DND-41 (cell line): ENCODE data around the gene COG3.

Source experiments
- ATAC-seq: fragments of 200-7000 bp; cut with Tn5 transposase; 3 replicates; pipeline ENCODE4 v1.9.1; 2021; ENCODE audit warnings: low read depth; ENCODE audit not compliant: insufficient read depth
- DNase-seq: peaks from one replicate; pipeline ENCODE4 v3.0.0-alpha.2; 2020
- H2AFZ ChIP-seq: 2 replicates; pipeline ENCODE4 v1.6.0; 2012; ENCODE audit warnings: low read depth, low read length
- H3K27ac ChIP-seq: 2 replicates; pipeline ENCODE4 v1.5.1; 2012; ENCODE audit warnings: low read length, inconsistent platforms
- H3K27me3 ChIP-seq: fragments of 200-600 bp; sonication (generic); 2 replicates; pipeline ENCODE4 v1.6.0; 2012; ENCODE audit warnings: low read length, mild to moderate bottlenecking, inconsistent platforms; ENCODE audit not compliant: insufficient read depth, poor library complexity
- H3K36me3 ChIP-seq: 2 replicates; pipeline ENCODE4 v1.5.1; 2012; ENCODE audit warnings: low read length, inconsistent platforms; ENCODE audit not compliant: insufficient read depth
- H3K4me1 ChIP-seq: 2 replicates; pipeline ENCODE4 v1.5.1; 2012; ENCODE audit warnings: mild to moderate bottlenecking, low read length; ENCODE audit not compliant: insufficient read depth
- H3K4me2 ChIP-seq: 2 replicates; pipeline ENCODE4 v1.6.0; 2012; ENCODE audit warnings: mild to moderate bottlenecking, moderate library complexity, low read length, inconsistent platforms; ENCODE audit not compliant: insufficient read depth
- H3K4me3 ChIP-seq, 2 experiments: fragments of 200-600 bp in 1 of 2; shearing (Covaris generic) in 1 of 2; 2 replicates each; pipeline ENCODE4 v1.5.1; 2012 to 2016; ENCODE audit warnings: inconsistent platforms in 2 of 2, low read length in 2 of 2, mild to moderate bottlenecking in 2 of 2, low read depth in 1 of 2, moderate library complexity in 1 of 2
- H3K79me2 ChIP-seq: 2 replicates; pipeline ENCODE4 v1.6.0; 2012; ENCODE audit warnings: low read length, inconsistent platforms; ENCODE audit not compliant: insufficient read depth
- H3K9ac ChIP-seq: 2 replicates; pipeline ENCODE4 v1.6.0; 2012; ENCODE audit warnings: low read depth, mild to moderate bottlenecking, inconsistent platforms, low read length, moderate library complexity
- H3K9me3 ChIP-seq: 2 replicates; pipeline ENCODE4 v1.5.1; 2012; ENCODE audit warnings: low read length, moderate library complexity, mild to moderate bottlenecking, inconsistent platforms; ENCODE audit not compliant: insufficient read depth, severe bottlenecking
- H4K20me1 ChIP-seq: 2 replicates; pipeline ENCODE4 v1.6.0; 2012; ENCODE audit warnings: low read length; ENCODE audit not compliant: insufficient read depth
- EZH2 ChIP-seq: IDR thresholded peaks from 3 replicates; pipeline ENCODE4 v1.6.1; 2012; ENCODE audit warnings: borderline replicate concordance, low read depth, mild to moderate bottlenecking, moderate library complexity, low read length, inconsistent platforms; ENCODE audit not compliant: severe bottlenecking
- TF ChIP-seq, protein P1 (sequence below): IDR thresholded peaks from 2 replicates; pipeline ENCODE4 v1.5.1; 2012; ENCODE audit warnings: borderline replicate concordance, low read length, moderate library complexity, mild to moderate bottlenecking; ENCODE audit not compliant: poor library complexity, severe bottlenecking; ENCODE audit errors: extremely low read depth

The COG3 gene

DNA sequence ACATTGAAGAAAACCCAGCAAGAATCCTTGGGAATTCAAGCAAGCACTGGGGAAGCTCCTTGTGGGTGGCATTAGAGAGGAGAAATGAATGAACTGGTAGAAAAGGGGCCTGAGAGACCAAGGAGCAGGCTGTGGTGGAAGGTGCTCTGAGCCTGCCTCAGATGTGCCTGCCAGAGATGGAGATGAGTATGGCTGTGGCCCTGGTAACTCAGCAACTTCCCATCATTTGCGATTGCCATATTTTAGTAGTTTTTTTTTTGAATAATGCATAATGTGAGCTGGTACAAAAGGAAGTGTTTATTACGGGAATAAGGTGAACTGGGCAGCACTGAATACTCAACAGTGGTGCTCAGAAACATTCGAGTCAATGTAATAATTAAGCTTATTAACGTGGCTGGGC is 111.7 kb downstream of the COG3 start:
- Histone ChIP-seq H3K36me3 (no peaks in the 10 kb centered on the region), H3K27me3 (peaks cover 7% of the 10 kb centered on the region), H3K4me1 (no peaks in the 10 kb centered on the region), H3K4me3 (no peak overlapping the region), H3K9me3 (no peaks in the 10 kb centered on the region), H3K4me2 (no peak overlapping the region), H3K79me2 (no peaks in the 10 kb centered on the region), H3K27ac (no peak overlapping the region), H4K20me1 (no peaks in the 10 kb centered on the region), H3K9ac (no peak overlapping the region), H2AFZ (no peak overlapping the region)
- ATAC-seq (no peak), DNase-seq (no peak)
- no peak for TF ChIP-seq EZH2
- TF ChIP-seq, protein P1, sequence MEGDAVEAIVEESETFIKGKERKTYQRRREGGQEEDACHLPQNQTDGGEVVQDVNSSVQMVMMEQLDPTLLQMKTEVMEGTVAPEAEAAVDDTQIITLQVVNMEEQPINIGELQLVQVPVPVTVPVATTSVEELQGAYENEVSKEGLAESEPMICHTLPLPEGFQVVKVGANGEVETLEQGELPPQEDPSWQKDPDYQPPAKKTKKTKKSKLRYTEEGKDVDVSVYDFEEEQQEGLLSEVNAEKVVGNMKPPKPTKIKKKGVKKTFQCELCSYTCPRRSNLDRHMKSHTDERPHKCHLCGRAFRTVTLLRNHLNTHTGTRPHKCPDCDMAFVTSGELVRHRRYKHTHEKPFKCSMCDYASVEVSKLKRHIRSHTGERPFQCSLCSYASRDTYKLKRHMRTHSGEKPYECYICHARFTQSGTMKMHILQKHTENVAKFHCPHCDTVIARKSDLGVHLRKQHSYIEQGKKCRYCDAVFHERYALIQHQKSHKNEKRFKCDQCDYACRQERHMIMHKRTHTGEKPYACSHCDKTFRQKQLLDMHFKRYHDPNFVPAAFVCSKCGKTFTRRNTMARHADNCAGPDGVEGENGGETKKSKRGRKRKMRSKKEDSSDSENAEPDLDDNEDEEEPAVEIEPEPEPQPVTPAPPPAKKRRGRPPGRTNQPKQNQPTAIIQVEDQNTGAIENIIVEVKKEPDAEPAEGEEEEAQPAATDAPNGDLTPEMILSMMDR, result no peak

DNA sequence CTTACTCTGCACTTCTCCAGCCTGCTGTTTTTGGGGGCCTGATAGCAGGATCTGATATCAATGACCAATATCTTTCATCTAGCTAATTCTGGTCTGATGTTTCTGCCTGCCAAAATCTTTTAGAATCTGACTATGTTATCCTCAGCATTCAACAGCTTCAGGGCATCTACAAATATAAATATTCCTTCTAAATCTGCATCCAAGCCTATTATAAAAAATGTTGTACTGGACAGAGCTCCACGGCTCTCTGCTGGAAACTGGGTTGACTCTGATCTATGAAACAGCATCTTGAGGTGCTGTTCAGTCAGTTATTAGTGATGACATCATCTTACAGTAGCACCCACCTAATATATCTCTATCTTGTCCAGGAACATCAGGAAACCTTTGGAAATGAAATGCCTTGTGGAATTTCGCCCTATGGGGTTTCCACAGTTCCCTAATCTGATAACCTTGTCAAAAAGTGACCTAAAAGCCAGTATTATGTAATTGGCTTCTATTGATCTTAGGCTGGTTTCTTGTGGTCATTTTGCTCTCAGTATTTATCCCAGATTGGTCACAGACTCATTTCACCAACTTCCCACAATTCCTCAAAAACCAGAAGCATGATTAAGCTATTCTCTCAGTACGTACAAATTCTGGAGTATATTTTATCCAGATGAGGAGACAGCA is 117.8 kb downstream of the COG3 start:
- H3K36me3 ChIP-seq, result no peaks in the 10 kb centered on the region
- no peak overlapping the region for H3K27ac ChIP-seq
- DNase-seq (no peak), ATAC-seq (no peak)
- TF ChIP-seq, protein P1, result no peak
- no peak for TF ChIP-seq EZH2
- no peaks in the 10 kb centered on the region for H3K79me2 ChIP-seq
- no peak overlapping the region for H3K9ac ChIP-seq
- no peaks in the 10 kb centered on the region for H3K4me1 ChIP-seq
- no peaks in the 10 kb centered on the region for H3K9me3 ChIP-seq
- H4K20me1 ChIP-seq, result no peaks in the 10 kb centered on the region
- H2AFZ ChIP-seq, result no peak overlapping the region
- peaks cover 7% of the 10 kb centered on the region for H3K27me3 ChIP-seq
- H3K4me3 ChIP-seq, result no peak overlapping the region
- no peak overlapping the region for H3K4me2 ChIP-seq

DNA sequence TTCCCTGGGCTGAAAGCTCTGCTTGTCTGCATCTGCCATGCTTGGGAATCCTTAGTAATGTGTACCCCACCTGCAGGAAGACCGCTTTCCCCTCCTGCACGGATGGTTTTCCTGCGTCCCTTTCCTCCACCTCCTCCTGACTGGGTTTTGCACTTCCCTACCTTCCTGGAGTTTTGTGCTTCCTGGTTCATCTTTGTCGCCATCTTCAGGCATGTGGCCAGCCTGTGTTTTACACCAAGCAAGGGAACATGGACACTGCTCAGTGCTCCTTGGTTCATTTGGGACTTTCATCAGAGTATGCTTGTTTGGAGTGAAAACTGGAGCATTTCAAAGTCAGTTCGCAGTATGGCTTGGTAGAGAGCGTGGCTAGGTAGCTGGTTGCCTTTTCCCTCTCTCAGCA is 120.1 kb downstream of the COG3 start:
- H3K9ac ChIP-seq, result no peak overlapping the region
- no peak for DNase-seq
- ATAC-seq, result no peak

More for the DNA sequence above, 120.1 kb downstream of the COG3 start:
- Histone ChIP-seq H3K36me3 (no peaks in the 10 kb centered on the region), H3K4me3 (no peak overlapping the region), H2AFZ (no peak overlapping the region; the same call in 1 of the 2 replicates), H4K20me1 (no peaks in the 10 kb centered on the region), H3K4me1 (no peaks in the 10 kb centered on the region), H3K9me3 (no peaks in the 10 kb centered on the region), H3K79me2 (no peaks in the 10 kb centered on the region), H3K4me2 (no peak overlapping the region), H3K27me3 (peaks cover 3% of the 10 kb centered on the region), H3K27ac (no peak overlapping the region)
- TF ChIP-seq, protein P1, result peak; percentile 34
- no peak for TF ChIP-seq EZH2
